Uterus (tissue), 4 donors: Measurements from ENCODE around the gene HSD17B4. TPM values are rescaled to one million over a fixed set of nuclear protein-coding genes. Genes with fewer than 3 reads are reported as not detected.
A peak's percentile ranks its signal among the peaks of the same experiment; 100 is the strongest.
"Not testable (repeated sequence)": the region's sequence is repeated elsewhere in the genome, so short reads cannot be mapped to it uniquely, and the experiment has no call there.

ENCODE experiments used
- DNase-seq, 2 donors: peaks; one replicate each; pipeline ENCODE4 v3.0.0-alpha.2; 2019 to 2020
- H3K27ac ChIP-seq, 2 donors: fragments of 200-600 bp; sonication (generic); 1 replicate in 1 of 2; 2 replicates in 1 of 2; pipeline ENCODE4 v1.5.1; 2016 to 2018
- H3K27me3 ChIP-seq, 2 donors: fragments of 200-600 bp; sonication (generic); one replicate each; pipeline ENCODE4 v1.5.1; 2018 to 2019; ENCODE audit warnings: control low read depth in 1 of 2
- H3K36me3 ChIP-seq, 2 donors: fragments of 200-600 bp; sonication (generic); one replicate each; pipeline ENCODE4 v1.5.1; 2019; ENCODE audit warnings: control low read depth in 1 of 2
- H3K4me1 ChIP-seq, 2 donors: fragments of 200-600 bp; sonication (generic); one replicate each; pipeline ENCODE4 v1.5.1; 2018 to 2019; ENCODE audit warnings: control low read depth in 1 of 2
- H3K4me3 ChIP-seq, 2 donors: fragments of 200-600 bp; sonication (generic); 1 replicate in 1 of 2; 2 replicates in 1 of 2; pipeline ENCODE4 v1.5.1; 2018 to 2019; ENCODE audit warnings: mild to moderate bottlenecking in 1 of 2
- H3K9me3 ChIP-seq, 2 donors: fragments of 200-600 bp; sonication (generic); one replicate each; pipeline ENCODE4 v1.5.1; 2019; ENCODE audit warnings: control low read depth in 1 of 2
- POLR2A ChIP-seq, 2 donors: fragments of 450-650 bp; IDR thresholded peaks; one replicate each; pipeline ENCODE4 v1.6.1; 2016; ENCODE audit warnings: antibody characterized with exemption in 2 of 2, mild to moderate bottlenecking in 1 of 2, moderate library complexity in 1 of 2
- intact Hi-C: fragments of 100-400 bp; cut with DNase I; formaldehyde crosslinking; loops from one replicate; pipeline ENCODE4 v1.15.1; 2023; ENCODE audit warnings: low total_unique reads
- total RNA-seq, 4 donors: library from RNA; depleted of rRNA in 3 of 4; stranded (reverse); fragments of >200 nt in 3 of 4; gene quantifications; one replicate each; pipeline versions ENCODE4 v1.1.0 to v1.2.4, GENCODE V29; 2014 to 2023
- TF ChIP-seq, protein P1 (sequence below), 4 experiments: fragments of 200-600 bp in 2 of 4; fragments of 450-650 bp in 2 of 4; sonication (generic) in 2 of 4; IDR thresholded peaks; one replicate each; pipeline ENCODE4 v1.5.1; 2016 to 2019; ENCODE audit warnings: antibody characterized with exemption in 4 of 4, mild to moderate bottlenecking in 2 of 4, moderate library complexity in 1 of 4
- donor health status: DM: yes; HTN: yes; CAD: no.

The HSD17B4 gene
- total RNA-seq, 4 donors from 2014 or later = 93.8 to 167 (median 150) TPM

DNA sequence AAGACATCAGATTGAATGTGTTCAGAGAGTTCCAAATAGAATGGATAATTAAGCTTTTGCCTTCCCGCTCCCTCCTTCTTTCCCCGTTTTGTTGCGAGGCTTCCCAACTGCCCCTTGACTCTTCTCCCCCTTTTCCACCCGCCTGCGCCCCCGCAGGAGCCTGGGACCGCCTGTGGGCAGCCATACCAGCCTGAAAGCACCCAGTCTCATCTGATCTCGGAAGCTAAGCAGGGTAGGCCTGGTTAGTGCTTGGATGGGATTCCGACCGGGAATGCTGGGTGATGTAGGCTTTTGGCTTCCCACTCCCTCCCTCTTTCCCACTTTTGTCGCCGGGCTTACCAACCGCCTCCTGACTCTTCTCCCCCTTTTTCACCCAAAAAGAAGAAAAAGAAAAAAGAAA lies 6.8 kb upstream of the HSD17B4 start:
- intact Hi-C loops = no loop called here
- Histone ChIP-seq H3K27me3 (no peaks in the 10 kb centered on the region), H3K9me3 (no peaks in the 10 kb centered on the region), H3K4me3 (no peak overlapping the region), H3K27ac (no peak overlapping the region), H3K4me1 (no peaks in the 10 kb centered on the region), H3K36me3 (no peaks in the 10 kb centered on the region)
- TF ChIP-seq POLR2A (IDR thresholded peaks at IDR 0.05) = no peak
- TF ChIP-seq, protein P1, sequence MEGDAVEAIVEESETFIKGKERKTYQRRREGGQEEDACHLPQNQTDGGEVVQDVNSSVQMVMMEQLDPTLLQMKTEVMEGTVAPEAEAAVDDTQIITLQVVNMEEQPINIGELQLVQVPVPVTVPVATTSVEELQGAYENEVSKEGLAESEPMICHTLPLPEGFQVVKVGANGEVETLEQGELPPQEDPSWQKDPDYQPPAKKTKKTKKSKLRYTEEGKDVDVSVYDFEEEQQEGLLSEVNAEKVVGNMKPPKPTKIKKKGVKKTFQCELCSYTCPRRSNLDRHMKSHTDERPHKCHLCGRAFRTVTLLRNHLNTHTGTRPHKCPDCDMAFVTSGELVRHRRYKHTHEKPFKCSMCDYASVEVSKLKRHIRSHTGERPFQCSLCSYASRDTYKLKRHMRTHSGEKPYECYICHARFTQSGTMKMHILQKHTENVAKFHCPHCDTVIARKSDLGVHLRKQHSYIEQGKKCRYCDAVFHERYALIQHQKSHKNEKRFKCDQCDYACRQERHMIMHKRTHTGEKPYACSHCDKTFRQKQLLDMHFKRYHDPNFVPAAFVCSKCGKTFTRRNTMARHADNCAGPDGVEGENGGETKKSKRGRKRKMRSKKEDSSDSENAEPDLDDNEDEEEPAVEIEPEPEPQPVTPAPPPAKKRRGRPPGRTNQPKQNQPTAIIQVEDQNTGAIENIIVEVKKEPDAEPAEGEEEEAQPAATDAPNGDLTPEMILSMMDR (IDR thresholded peaks at IDR 0.05) = no peak
- DNase-seq = no peak

DNA sequence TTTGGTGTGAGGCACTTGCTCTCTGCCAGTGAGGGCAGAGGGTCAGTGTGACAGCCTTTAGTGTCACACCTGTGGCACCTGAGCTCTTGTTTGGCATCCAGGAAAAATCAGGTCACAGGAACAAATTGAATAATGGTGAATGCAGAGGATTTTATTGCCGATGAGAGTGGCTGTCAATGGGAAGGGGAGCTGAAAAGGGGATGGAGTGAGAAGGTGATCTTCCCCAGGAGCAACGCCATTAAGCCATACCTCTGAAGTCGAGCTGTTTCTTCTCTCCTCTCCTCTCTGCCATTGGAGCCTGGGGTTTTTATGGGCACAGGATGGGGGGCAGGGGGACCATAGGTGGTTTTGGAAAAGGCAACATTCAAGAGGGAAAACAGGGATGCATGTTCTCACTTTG lies 2.4 kb upstream of the HSD17B4 start:
- Histone ChIP-seq H3K36me3 (no peaks in the 10 kb centered on the region), H3K27me3 (no peaks in the 10 kb centered on the region), H3K4me3 (no peak overlapping the region), H3K4me1 (peaks cover 0 to 7% of the 10 kb centered on the region in 2 donors), H3K9me3 (no peaks in the 10 kb centered on the region), H3K27ac (no peak overlapping the region)
- intact Hi-C loops = no loop called here
- no peak for DNase-seq
- TF ChIP-seq, protein P1 (IDR thresholded peaks at IDR 0.05) = no peak
- TF ChIP-seq POLR2A (IDR thresholded peaks at IDR 0.05) = no peak

DNA sequence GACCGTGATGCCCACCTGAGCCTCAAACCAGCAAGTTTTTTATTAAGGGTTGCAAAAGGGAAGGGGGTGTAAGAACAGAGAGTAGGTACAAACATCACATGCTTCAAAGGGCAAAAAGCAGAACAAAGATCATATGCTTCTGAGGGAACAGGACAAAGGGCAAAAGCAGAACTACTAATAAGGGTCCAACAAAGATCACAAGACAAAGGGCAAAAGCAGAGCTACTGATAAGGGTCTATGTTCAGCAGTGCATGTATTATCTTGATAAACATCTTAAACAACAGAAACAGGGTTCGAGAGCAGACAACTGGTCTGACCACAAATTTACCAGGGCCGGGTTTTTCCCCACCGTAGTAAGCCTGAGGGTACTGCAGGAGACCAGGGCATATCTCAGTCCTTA lies 1.7 kb upstream of the HSD17B4 start:
- intact Hi-C loops = not testable (repeated sequence)

DNA sequence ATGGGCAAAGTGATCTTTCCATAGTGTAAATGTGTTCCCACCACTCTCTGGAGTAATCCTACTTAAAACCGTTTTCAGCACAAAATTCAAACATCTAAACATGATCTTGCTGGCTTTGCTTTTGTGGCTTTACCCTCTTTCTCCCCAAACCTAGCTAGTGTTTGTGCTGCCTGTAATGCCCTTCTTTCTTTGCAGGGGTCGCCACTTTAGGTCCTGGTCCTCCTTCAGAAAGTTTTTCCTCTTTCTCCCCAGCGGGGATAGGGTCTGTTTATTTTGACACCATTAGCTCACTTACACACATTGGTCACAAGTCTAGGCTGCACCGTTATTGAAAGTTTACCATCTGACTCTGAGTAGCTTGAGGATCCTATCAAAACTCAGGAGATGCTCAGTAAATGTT lies 736 bp upstream of the HSD17B4 start:
- no peaks in the 10 kb centered on the region for H3K27me3 ChIP-seq
- no peak overlapping the region for H3K27ac ChIP-seq
- H3K4me1 ChIP-seq = peaks cover 0 to 7% of the 10 kb centered on the region in 2 donors
- H3K4me3 ChIP-seq = no peak overlapping the region
- DNase-seq = no peak
- intact Hi-C loops = no loop called here
- H3K36me3 ChIP-seq = no peaks in the 10 kb centered on the region
- no peaks in the 10 kb centered on the region for H3K9me3 ChIP-seq
- TF ChIP-seq, protein P1 (IDR thresholded peaks at IDR 0.05) = no peak
- TF ChIP-seq POLR2A (IDR thresholded peaks at IDR 0.05) = no peak

More for the DNA sequence above, 1.7 kb upstream of the HSD17B4 start:
- H3K9me3 ChIP-seq, H3K4me1 ChIP-seq, H3K36me3 ChIP-seq, DNase-seq, H3K4me3 ChIP-seq, H3K27me3 ChIP-seq, H3K27ac ChIP-seq: not testable (repeated sequence)

DNA sequence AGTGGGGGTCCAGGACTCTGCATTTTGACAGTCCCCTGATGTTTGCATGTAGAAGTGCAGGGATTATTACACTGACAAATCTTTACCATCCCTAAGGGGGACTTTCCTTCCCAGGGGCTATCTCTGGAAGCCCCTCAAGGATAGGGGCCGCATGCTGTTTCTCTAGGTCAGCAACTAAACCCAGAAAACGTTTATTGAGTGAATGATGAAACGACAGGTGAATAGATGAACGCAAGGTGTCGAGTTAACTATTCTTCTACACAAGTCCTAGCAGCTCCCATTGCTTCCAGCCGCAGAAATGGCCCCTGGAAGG lies 281 bp upstream of the HSD17B4 start:
- Histone ChIP-seq H3K4me3 (peak overlapping the region; percentile 59 to 79), H3K36me3 (no peaks in the 10 kb centered on the region), H3K27ac (peak overlapping the region; percentile 79 to 85), H3K27me3 (no peaks in the 10 kb centered on the region), H3K9me3 (no peaks in the 10 kb centered on the region), H3K4me1 (peaks cover 0 to 7% of the 10 kb centered on the region in 2 donors)
- DNase-seq = no peak
- intact Hi-C loops = no loop called here
- TF ChIP-seq, protein P1 (IDR thresholded peaks at IDR 0.05) = no peak
- TF ChIP-seq POLR2A (IDR thresholded peaks at IDR 0.05) = no peak

DNA sequence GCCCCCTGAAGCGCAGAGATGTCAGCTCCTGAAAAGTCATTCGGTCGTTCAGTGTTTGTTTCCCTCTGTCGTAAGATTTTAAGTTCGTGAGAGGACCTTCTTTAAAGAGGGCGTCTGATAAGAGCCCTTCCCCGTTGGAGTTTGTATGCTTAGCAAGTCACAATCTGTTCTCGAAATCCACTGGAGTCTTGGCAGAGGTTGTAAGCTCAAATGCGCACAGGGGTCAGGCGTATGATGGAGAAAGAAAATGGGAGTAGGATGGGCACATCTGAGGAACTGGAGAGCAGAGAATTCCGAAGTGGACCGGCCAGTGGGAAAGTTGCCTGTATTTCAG lies 710 bp downstream of the HSD17B4 start:
- H3K27ac ChIP-seq = peak overlapping the region; percentile 79 to 85
- intact Hi-C loops = no loop called here
- no peaks in the 10 kb centered on the region for H3K27me3 ChIP-seq
- no peaks in the 10 kb centered on the region for H3K36me3 ChIP-seq
- TF ChIP-seq, protein P1 (IDR thresholded peaks at IDR 0.05) = no peak
- TF ChIP-seq POLR2A (IDR thresholded peaks at IDR 0.05) = no peak
- peak; percentile 20 to 30 for DNase-seq
- H3K9me3 ChIP-seq = no peaks in the 10 kb centered on the region
- peaks cover 0 to 7% of the 10 kb centered on the region in 2 donors for H3K4me1 ChIP-seq
- peak overlapping the region; percentile 59 to 79 for H3K4me3 ChIP-seq
